ENCODE data around the gene GALNT1. TPM values are rescaled to one million over a fixed set of nuclear protein-coding genes. Genes with fewer than 3 reads are reported as not detected.
A peak's percentile ranks its signal among the peaks of the same experiment; 100 is the strongest.

GALNT1 gene
- total and polyA plus RNA-seq, 9 of the 15 experiments (the other 6 are each of a cell fraction or from before 2014, with no cell fraction given): 14.4 to 54.1 (median 36.6) TPM

- TF ChIP-seq, protein P1, sequence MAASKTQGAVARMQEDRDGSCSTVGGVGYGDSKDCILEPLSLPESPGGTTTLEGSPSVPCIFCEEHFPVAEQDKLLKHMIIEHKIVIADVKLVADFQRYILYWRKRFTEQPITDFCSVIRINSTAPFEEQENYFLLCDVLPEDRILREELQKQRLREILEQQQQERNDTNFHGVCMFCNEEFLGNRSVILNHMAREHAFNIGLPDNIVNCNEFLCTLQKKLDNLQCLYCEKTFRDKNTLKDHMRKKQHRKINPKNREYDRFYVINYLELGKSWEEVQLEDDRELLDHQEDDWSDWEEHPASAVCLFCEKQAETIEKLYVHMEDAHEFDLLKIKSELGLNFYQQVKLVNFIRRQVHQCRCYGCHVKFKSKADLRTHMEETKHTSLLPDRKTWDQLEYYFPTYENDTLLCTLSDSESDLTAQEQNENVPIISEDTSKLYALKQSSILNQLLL (CRISPR knock-in tag; IDR thresholded peaks at IDR 0.05; ENCODE audit: borderline replicate concordance): no peak
- TF ChIP-seq CBX1 (IDR thresholded peaks at IDR 0.05; ENCODE audit: low read depth): no peak
- TF ChIP-seq, protein P2, sequence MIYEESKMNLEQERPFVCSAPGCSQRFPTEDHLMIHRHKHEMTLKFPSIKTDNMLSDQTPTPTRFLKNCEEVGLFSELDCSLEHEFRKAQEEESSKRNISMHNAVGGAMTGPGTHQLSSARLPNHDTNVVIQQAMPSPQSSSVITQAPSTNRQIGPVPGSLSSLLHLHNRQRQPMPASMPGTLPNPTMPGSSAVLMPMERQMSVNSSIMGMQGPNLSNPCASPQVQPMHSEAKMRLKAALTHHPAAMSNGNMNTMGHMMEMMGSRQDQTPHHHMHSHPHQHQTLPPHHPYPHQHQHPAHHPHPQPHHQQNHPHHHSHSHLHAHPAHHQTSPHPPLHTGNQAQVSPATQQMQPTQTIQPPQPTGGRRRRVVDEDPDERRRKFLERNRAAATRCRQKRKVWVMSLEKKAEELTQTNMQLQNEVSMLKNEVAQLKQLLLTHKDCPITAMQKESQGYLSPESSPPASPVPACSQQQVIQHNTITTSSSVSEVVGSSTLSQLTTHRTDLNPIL (CRISPR knock-in tag; IDR thresholded peaks at IDR 0.05): no peak
- peak; percentile 90 for TF ChIP-seq ZNF592 (IDR thresholded peaks at IDR 0.05)
- no peak for TF ChIP-seq ELK3 (CRISPR knock-in tag; IDR thresholded peaks at IDR 0.05)
- no peak for TF ChIP-seq RAD51 (IDR thresholded peaks at IDR 0.05; ENCODE audit: borderline replicate concordance, low read depth)
- TF ChIP-seq, protein P3, sequence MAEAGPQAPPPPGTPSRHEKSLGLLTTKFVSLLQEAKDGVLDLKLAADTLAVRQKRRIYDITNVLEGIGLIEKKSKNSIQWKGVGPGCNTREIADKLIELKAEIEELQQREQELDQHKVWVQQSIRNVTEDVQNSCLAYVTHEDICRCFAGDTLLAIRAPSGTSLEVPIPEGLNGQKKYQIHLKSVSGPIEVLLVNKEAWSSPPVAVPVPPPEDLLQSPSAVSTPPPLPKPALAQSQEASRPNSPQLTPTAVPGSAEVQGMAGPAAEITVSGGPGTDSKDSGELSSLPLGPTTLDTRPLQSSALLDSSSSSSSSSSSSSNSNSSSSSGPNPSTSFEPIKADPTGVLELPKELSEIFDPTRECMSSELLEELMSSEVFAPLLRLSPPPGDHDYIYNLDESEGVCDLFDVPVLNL (CRISPR knock-in tag; IDR thresholded peaks at IDR 0.05; ENCODE audit: low read depth): no peak
- no peak for TF ChIP-seq THAP7 (CRISPR knock-in tag; IDR thresholded peaks at IDR 0.05)
- TF ChIP-seq ZSCAN32 (CRISPR knock-in tag; IDR thresholded peaks at IDR 0.05): no peak
- TF ChIP-seq, protein P4, sequence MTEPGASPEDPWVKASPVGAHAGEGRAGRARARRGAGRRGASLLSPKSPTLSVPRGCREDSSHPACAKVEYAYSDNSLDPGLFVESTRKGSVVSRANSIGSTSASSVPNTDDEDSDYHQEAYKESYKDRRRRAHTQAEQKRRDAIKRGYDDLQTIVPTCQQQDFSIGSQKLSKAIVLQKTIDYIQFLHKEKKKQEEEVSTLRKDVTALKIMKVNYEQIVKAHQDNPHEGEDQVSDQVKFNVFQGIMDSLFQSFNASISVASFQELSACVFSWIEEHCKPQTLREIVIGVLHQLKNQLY (CRISPR knock-in tag; conservative IDR thresholded peaks at IDR 0.05): no peak
- no peak for TF ChIP-seq CBX5 (IDR thresholded peaks at IDR 0.05; ENCODE audit: borderline replicate concordance, low read depth)
- TF ChIP-seq FOXA3 (CRISPR knock-in tag; conservative IDR thresholded peaks at IDR 0.05 in 1 of 2, IDR thresholded peaks at IDR 0.05 in 1 of 2): no peak
- TF ChIP-seq ZNF785 (CRISPR knock-in tag; IDR thresholded peaks at IDR 0.05): no peak
- no peak for TF ChIP-seq DACH1 (IDR thresholded peaks at IDR 0.05; ENCODE audit: partially characterized antibody)
- TF ChIP-seq POLR2H (tag; IDR thresholded peaks at IDR 0.05; ENCODE audit: low read depth): no peak
- TF ChIP-seq, protein P5, sequence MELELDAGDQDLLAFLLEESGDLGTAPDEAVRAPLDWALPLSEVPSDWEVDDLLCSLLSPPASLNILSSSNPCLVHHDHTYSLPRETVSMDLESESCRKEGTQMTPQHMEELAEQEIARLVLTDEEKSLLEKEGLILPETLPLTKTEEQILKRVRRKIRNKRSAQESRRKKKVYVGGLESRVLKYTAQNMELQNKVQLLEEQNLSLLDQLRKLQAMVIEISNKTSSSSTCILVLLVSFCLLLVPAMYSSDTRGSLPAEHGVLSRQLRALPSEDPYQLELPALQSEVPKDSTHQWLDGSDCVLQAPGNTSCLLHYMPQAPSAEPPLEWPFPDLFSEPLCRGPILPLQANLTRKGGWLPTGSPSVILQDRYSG (tag; conservative IDR thresholded peaks at IDR 0.05; ENCODE audit: low read depth): no peak
These were observed 107.2 kb downstream of the GALNT1 start (continued) for GRCh38 chr18:35688757-35689156.

Data from K562 (cell line).